Activated CD4-positive, CD25-positive, alpha-beta regulatory T cell (primary cell): ENCODE results near the gene SYNE2.
"Not testable (repeated sequence)": the region's sequence is repeated elsewhere in the genome, so short reads cannot be mapped to it uniquely, and the experiment has no call there.

ENCODE experiments used
- DNase-seq, 4 experiments: peaks; one replicate each; lab custom pipeline; 2025; lab: John Stamatoyannopoulos, UW

SYNE2 gene

GRCh38 chr14:63869940-63870752 lies 17.3 kb downstream of the SYNE2 start:
- DNase-seq, result not testable (repeated sequence)

- DNase-seq, result not testable (repeated sequence)
Measured at GRCh38 chr14:63870753-63871037, 17.9 kb downstream of the SYNE2 start.

- DNase-seq, result no peak
Measured at GRCh38 chr14:63874223-63874622, 21.4 kb downstream of the SYNE2 start.

- DNase-seq, result no peak
Measured at GRCh38 chr14:63875311-63875710, 22.5 kb downstream of the SYNE2 start.

GRCh38 chr14:63877550-63877939 lies 24.7 kb downstream of the SYNE2 start:
- no peak for DNase-seq

- no peak for DNase-seq
Measured at GRCh38 chr14:63878052-63878451, 25.2 kb downstream of the SYNE2 start.

GRCh38 chr14:63878792-63879191 lies 26.0 kb downstream of the SYNE2 start:
- DNase-seq, result no peak

GRCh38 chr14:63881926-63882325 lies 29.1 kb downstream of the SYNE2 start:
- no peak for DNase-seq

GRCh38 chr14:63887899-63888298 lies 35.1 kb downstream of the SYNE2 start:
- DNase-seq, result no peak

- DNase-seq, result no peak
Measured at GRCh38 chr14:63890553-63890952, 37.7 kb downstream of the SYNE2 start.

- no peak for DNase-seq
Measured at GRCh38 chr14:63891148-63891975, 38.6 kb downstream of the SYNE2 start.

- no peak for DNase-seq
Measured at GRCh38 chr14:63892265-63892664, 39.5 kb downstream of the SYNE2 start.

- DNase-seq, result no peak
Measured at GRCh38 chr14:63893701-63894458, 41.1 kb downstream of the SYNE2 start.

GRCh38 chr14:63895510-63895909 lies 42.7 kb downstream of the SYNE2 start:
- no peak for DNase-seq

- no peak for DNase-seq
Measured at GRCh38 chr14:63896278-63896720, 43.5 kb downstream of the SYNE2 start.

- no peak for DNase-seq
Measured at GRCh38 chr14:63897721-63898163, 44.9 kb downstream of the SYNE2 start.

GRCh38 chr14:63899953-63900352 lies 47.1 kb downstream of the SYNE2 start:
- no peak for DNase-seq

- no peak for DNase-seq
Measured at GRCh38 chr14:63901434-63902085, 48.8 kb downstream of the SYNE2 start.

- no peak for DNase-seq
Measured at GRCh38 chr14:63902375-63902976, 49.7 kb downstream of the SYNE2 start.

- DNase-seq, result no peak
Measured at GRCh38 chr14:63904724-63905123, 51.9 kb downstream of the SYNE2 start.

- DNase-seq, result no peak
Measured at GRCh38 chr14:63905370-63905769, 52.6 kb downstream of the SYNE2 start.
